Lower leg skin (tissue), 4 donors: ENCODE results near the gene C19orf44. TPM values are rescaled to one million over a fixed set of nuclear protein-coding genes. Genes with fewer than 3 reads are reported as not detected.

ENCODE experiments used
- DNase-seq, 2 donors: peaks; one replicate each; pipeline ENCODE4 v3.0.0-alpha.2; 2019; ENCODE audit warnings: low spot score in 2 of 2
- H3K4me3 ChIP-seq: fragments of 200-600 bp; sonication (generic); 2 replicates; pipeline ENCODE4 v1.5.1; 2017; ENCODE audit warnings: mild to moderate bottlenecking, low read depth; ENCODE audit not compliant: poor library complexity, severe bottlenecking
- CTCF ChIP-seq, 3 donors: fragments of 450-650 bp; IDR thresholded peaks; one replicate each; pipeline ENCODE4 v1.5.1; 2016; ENCODE audit warnings: antibody characterized with exemption in 3 of 3, mild to moderate bottlenecking in 3 of 3, moderate library complexity in 2 of 3
- POLR2A ChIP-seq, 2 donors: fragments of 450-650 bp; IDR thresholded peaks; one replicate each; pipeline ENCODE4 v1.6.1; 2016 to 2017; ENCODE audit warnings: antibody characterized with exemption in 2 of 2, mild to moderate bottlenecking in 1 of 2, moderate library complexity in 1 of 2
- WGBS, 2 donors: methylation state at CpG; one replicate each; pipeline ENCODE4 v1.1.5; 2018; 5-methylcytosine and 5-hydroxymethylcytosine counted together
- intact Hi-C: fragments of 100-400 bp; cut with DNase I; formaldehyde crosslinking; loops from one replicate; pipeline ENCODE4 v1.15.0; 2023; ENCODE audit warnings: low total_unique reads
- total RNA-seq, 4 donors: library from RNA; depleted of rRNA; stranded (reverse); fragments of >200 nt; gene quantifications; one replicate each; pipeline ENCODE4 v1.1.0, GENCODE V29; 2016

C19orf44 gene
- total RNA-seq, 4 donors from 2014 or later, result 3.7 to 5.0 (median 4.8) TPM

- intact Hi-C loops, result no loop called here
- H3K4me3 ChIP-seq, result no peak overlapping the region
- no peak for DNase-seq
- no peak for TF ChIP-seq CTCF (IDR thresholded peaks at IDR 0.05)
- no peak for TF ChIP-seq POLR2A (IDR thresholded peaks at IDR 0.05)
- 87 to 88% methylated on average over 14 of the region's 14 CpGs for WGBS, 2 donors
These were observed 21.9 kb downstream of the C19orf44 start for GRCh38 chr19:16518061-16518460.

DNA sequence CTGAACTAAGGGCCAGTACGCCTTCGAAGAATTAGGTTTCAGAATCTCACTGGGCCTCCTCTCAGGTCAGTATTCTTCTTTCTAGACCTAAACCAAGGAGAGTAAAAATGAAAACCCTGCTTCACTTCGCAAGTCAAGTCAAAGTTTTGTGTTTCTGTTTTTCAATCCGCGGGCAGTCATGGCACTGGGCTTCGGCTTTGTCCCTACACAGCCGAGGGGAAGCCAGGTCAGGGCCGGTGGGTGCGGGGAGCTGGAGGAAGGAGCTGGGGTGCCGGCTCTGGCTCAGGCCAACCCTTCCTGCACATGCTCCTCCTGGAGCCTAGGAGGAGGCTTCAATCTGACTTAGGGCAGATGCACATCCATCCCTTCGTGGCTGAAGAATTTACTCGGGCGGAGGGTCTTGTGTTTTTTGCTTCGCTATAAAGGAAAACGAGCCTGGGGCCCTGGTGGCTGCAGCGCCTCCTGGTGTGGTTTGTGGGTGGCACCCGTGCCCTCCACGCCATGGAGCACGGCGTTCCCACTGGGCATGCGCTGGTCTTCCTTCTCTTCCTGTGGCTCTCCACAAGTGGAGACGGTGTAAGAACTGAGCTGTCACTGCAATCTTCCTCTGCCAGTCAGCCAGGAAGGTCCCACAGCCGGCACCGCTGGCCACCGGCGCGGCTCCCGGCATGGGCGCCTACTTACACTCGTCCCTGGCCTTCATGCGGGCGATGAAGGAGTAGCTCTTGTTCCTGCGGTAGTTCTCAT is 22.5 kb downstream of the C19orf44 start:
- TF ChIP-seq POLR2A (IDR thresholded peaks at IDR 0.05) (no peak), CTCF (IDR thresholded peaks at IDR 0.05) (no peak)
- no peak for DNase-seq
- no peak overlapping the region for H3K4me3 ChIP-seq
- WGBS, 2 donors, result 84 to 90% methylated on average over 28 to 33 of the region's 33 CpGs
- intact Hi-C loops, result no loop called here

- WGBS, 2 donors, result 93% methylated on average over 15 to 19 of the region's 24 CpGs
- H3K4me3 ChIP-seq, result no peak overlapping the region
- no peak for DNase-seq
- TF ChIP-seq CTCF (IDR thresholded peaks at IDR 0.05), result no peak
- TF ChIP-seq POLR2A (IDR thresholded peaks at IDR 0.05), result no peak
- intact Hi-C loops, result no loop called here
These were observed 23.1 kb downstream of the C19orf44 start for GRCh38 chr19:16519230-16519687.

GRCh38 chr19:16520074-16520973 is 24.1 kb downstream of the C19orf44 start:
- 90 to 94% methylated on average over 43 to 45 of the region's 45 CpGs for WGBS, 2 donors
- H3K4me3 ChIP-seq, result no peak overlapping the region
- intact Hi-C loops, result no loop called here
- DNase-seq, result no peak
- TF ChIP-seq CTCF (IDR thresholded peaks at IDR 0.05) (no peak), POLR2A (IDR thresholded peaks at IDR 0.05) (no peak)

DNA sequence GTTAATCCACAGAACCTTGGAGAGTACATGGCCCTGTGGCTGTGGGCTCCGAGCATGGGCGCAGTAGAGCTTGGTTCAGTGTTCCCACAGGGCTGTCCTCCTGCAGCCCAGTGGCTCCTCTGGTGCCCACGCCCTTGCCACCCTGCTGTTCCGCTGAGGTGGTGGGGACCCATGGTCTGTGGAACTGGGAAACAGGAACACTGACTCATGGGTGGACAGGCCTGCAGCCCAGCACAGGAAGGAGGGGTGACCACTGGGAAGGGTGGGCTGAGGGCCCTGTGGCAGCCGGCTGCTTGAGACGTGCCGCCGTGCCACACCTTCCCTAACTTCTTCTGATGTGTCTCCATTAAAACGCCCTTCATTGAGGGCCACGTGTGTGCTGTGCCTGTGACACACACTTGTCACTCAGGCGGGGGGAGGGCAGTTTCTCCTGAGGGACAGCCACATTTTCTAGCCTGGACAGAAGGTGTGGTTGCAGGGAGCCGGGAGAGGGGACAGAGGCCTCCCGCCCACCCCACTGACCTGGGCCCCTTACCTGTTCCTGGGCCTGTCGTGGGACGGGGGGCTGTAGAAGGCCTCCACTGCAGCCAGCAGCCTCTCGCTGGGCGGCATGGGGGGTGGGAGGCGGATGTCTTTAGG is 24.9 kb downstream of the C19orf44 start:
- DNase-seq, result no peak
- WGBS, 2 donors, result 87 to 89% methylated on average over 17 to 18 of the region's 18 CpGs
- intact Hi-C loops, result no loop called here
- no peak for TF ChIP-seq POLR2A (IDR thresholded peaks at IDR 0.05)
- no peak overlapping the region for H3K4me3 ChIP-seq
